HG02973 (cell line): Measurements from ENCODE around the gene ST6GALNAC5.
"Not testable (repeated sequence)": the region's sequence is repeated elsewhere in the genome, so short reads cannot be mapped to it uniquely, and the experiment has no call there.

ENCODE experiments used
- ATAC-seq: cut with Tn5 transposase; IDR thresholded peaks from one replicate; pipeline ENCODE4 v1.9.1; 2021; ENCODE audit warnings: moderate library complexity; ENCODE audit not compliant: unreplicated experiment

Gene ST6GALNAC5

DNA sequence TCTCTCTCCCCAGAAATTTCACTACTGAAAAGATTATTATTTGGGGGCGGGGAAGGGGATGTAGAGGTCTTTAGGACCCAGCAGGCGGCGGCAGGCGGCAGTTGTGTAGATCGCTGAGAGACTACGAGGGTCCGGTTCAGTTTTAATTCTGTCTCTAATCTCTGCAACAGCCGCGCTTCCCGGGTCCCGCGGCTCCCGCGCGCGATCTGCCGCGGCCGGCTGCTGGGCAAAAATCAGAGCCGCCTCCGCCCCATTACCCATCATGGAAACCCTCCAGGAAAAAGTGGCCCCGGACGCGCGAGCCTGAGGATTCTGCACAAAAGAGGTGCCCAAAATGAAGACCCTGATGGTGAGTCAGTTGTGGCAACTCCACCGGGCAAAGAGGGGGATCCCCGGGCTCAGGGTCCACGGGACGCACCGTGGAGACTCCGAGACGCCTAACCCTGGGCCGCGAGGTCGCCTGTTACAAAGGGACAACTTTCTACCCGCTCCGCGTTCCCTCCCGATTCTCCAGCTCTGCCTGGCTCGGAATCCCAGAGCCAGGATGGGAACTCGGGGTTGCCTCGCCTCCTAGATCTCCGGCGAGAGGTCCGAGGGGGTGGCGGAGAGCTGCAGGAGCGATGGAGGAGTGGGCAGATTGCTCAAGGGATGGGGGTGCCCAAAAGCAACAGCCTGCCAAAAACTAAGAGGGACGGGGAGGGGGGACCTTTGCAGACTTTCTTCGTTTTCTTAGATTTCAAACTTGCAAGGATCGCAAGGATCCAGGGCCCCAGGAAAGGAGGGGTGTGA lies at the start of gene ST6GALNAC5:
Gene ST6GALNAC5, plus strand, starts transcription at position 139 of the 789 bp plus-strand sequence.
- no peak for ATAC-seq

DNA sequence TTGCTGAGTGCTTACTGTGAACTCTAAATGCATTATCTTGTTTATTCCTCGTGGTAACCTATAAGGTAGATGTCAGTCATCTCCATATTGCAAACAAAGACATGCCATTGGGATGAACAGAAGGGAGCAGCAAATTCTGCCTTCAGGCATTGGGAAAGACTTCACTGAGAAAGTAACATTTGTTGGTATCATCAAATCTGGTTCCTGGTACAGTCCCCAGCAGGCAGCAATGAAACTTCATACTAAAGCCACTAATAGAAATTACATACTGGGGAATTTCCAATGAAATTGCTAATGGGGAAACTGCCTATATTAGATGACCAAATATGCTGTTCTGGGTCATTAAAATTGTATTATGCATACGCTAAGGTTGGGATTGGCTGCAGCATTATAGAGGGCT lies 47.3 kb upstream of the ST6GALNAC5 start:
- no peak for ATAC-seq

DNA sequence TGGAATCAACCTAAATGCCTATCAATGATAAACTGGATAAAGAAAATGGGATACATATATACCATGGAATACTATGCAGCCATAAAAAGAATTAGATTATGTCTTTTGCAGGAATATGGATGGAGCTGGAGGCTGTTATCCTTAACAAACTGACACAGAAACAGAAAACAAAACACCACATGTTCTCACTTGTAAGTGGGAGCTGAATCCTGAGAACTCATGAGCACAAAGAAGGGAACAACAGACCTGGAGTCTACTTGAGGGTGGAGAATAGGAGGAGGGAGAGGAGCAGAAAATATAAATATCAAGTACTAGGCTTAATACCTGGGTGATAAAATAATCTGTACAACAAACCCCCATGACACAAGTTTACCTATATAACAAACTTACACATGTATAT lies 44.3 kb upstream of the ST6GALNAC5 start:
- ATAC-seq: not testable (repeated sequence)

DNA sequence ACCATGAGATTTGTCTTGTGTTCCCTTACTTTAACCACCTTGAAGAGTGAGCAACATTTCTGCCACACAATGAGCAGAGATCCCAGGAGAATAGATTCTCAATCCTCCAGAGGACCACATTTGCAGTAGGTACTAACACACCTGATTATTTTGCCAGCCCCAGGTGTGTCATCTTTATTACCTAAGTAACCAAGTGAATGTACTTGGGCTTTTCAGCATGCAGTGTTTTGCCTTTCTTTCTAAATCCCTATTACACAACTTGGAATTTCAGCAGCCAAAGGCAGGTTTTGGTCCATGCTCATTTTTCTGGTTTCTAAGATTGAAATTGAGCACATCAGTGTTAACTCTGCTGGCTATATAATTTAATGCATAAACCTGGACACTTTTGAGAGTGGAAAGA lies 43.2 kb upstream of the ST6GALNAC5 start:
- ATAC-seq: no peak

DNA sequence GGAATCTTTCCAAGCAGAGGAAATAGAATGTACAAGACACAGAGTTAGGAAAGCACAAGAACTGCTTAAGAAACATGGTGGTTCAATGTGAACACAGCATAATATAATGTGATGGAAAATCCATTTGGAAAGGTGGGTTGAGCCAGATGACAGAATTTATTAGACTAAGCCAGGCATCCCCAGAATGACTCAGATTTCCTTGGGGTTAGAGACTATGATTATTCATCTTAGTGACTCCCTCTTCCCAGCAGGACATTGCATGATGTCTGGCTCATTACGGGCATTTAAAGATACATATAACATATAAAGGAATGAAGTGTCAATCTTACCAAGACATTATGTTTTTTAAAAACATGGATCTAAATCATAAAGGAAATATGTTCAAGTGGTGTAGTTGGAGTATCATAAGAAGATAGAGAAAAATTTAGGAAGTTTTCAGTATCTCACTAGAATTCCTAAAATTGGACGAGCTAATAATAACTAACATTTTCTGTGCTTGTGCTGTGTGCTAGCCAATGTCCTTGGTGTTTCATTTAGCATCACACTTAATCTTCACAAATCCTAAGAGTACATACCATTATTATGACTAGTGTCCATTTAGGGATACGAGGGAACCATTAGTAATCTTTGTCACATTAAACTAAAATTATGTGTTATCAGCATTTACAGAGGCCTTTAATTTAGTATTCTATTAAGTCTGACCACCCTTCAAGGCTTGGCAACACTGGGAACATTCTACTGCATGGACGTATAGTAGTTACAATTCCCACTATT lies 41.0 kb upstream of the ST6GALNAC5 start:
- no peak for ATAC-seq

DNA sequence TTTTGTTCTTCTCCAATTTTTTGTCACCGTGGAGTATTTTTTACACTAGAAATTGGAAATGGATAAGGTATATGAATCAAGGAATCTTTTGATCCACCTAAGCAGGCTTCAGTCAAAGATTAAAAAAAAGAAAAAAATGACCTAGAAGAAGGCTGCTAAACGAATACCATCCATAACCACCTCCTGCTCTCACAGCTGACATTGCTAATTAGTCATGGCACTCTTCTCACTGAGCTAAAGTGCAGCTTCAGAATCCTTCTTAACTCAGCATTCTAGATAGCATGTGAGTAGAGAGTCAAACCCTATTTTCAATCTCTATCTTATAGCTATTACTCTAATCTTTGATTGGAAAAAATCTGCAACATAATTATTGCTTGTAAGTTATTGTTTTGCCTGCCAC lies 40.2 kb upstream of the ST6GALNAC5 start:
- ATAC-seq: no peak

DNA sequence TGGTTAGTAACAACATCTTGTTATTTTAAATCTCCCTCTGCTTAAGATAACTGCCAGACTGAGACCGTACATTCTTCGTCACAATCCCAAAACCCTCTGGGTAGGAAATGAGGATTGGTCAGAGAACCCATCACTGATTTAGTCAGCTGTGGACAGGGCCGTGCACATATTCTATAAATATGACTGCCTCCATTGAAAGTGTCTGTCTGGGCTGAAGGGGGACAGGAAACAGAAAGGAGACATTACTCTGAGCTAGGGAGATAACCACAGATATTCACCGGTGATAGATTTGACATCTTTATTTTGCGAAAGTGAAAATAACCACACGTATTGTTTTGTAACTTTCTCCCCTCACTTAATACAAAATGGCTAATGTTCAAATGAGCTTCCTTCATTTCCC lies 36.9 kb upstream of the ST6GALNAC5 start:
- peak; percentile 84 for ATAC-seq

DNA sequence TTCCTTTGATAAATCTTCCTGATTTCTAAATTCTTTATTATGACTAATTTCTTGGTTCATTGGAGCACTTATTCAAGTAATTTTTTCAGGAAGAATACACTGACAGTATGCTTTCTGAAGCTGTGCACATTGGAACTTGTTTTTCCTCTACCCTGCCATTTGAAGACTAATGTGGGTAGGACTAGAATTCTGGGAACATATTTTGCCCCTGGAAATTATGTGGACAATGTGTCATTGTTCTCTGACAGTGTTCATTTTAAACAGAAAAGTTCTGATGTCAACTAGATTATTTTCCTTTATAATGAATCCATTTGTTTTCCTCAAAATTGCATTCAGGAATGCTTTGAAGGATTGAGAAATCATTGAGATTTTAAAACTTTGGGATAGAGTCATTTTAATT lies 34.8 kb upstream of the ST6GALNAC5 start:
- ATAC-seq: no peak

DNA sequence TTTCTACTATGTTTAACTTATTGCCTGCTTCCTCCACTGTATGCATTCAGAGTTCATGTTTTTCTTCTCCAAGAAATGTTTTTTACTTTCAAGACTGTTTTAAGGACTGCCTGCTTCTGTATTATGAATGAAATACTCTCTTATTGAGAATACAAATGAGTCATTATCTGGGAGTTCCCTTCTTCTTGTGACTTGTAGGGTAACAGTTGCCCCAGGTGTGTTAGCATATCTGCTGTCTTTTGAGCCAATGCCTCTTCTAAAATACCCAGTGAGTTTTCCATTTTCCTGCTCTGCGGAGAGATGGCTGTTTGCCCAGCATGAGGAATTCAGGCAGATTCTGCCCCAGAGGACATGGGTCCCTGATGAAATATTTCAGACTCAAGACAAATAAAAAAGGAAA lies 34.1 kb upstream of the ST6GALNAC5 start:
- ATAC-seq: no peak

DNA sequence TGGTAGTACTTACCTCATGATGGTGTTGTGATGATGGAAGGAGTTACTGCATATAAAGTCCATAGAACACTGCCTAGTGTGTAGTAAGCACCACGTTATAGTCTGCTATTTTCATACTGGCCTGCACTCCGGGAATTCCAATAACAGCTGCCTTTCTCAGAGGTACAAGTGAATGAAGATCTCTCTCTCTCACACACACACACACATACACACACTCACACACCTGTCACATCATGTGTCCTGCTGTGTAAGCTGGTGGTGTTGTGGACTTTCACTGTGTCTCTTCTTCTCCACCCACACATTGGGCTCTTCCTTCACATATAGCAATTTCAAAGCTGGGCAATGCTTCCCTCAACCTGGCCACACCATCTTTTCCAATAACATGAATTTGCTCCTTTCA lies 33.4 kb upstream of the ST6GALNAC5 start:
- ATAC-seq: no peak

DNA sequence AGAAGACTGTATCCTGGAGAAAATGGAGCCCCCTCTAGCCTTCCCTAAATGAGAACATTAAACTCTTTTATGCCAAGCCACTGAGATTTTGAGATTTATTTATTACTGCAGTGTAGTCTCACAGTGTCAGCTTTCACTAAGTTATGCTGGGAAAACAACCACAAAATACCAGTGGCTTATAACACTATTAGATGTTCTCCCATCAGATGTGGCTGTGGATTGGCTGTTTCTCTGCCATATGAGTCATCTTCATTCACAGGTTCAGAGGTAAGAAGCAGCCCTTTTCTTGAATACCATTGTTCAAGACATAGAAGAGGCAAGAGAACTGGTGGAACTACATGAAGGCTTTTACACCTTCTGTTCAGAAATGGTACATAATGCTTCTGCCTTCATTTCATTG lies 32.1 kb upstream of the ST6GALNAC5 start:
- ATAC-seq: no peak

DNA sequence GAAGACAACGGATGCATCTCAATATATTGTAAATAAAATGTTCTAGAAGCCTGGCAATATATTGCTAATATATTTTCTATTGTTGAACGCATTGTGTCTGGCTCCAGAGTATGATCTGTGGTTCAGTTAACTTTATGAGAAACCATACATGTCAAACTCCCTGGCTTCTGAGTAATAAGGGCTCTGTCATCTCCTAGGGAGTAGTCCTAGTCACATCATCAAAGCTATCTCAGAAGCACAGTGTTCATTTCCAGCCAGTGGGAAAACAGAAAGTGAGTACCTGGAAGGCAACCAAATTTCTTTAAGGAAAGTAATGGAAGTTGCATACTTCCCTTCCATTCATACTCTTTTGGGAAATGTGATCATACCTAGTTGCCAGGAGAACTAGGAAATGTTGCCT lies 27.0 kb upstream of the ST6GALNAC5 start:
- no peak for ATAC-seq

DNA sequence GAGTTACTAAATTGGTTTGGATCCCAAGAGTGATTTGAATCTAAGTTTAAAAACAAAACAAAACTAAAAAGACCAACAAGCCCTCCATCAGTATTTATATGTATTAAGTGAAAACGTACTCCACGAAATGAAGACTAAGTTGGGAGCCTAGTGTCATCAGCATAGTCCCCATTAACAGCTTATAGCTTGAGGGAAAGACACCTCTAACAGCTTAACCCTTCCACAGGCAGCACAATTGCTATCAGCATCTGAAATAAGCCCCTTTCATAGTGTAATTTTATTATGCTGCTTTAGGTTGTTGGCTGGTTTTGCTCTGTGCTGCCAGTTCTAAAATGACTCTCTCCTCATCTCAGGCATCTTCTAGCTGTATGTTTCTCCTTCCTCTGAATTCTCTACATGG lies 25.8 kb upstream of the ST6GALNAC5 start:
- ATAC-seq: no peak

DNA sequence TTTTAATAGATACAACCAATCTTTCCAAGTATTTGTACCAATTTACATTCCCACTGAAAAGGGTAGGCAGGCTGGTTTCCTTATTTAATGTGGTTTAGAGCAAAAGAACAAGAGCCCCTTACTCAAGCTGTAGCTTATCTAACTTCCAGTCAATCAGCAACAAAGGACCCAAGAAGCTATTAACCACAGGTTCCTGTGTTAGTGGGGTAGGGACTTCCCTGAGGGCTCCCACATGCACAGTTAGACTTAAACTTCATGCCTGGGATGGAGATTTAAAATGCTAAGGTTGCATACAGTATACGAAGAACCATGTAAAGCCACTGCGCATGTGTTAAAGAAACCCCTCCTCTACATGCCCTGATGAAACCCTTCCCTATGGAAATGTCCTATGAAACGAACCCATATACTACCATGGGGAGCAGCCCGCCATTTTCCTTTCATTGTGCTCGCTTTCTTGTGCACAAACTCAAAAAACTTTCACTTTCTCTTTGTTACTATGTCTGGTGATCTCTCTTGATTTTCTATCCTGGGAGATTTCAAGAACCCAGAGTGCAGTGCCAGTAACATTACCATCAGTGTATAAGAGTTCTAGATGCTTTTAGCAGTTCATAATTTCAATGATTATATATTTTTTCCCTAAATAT lies 23.3 kb upstream of the ST6GALNAC5 start:
- no peak for ATAC-seq

DNA sequence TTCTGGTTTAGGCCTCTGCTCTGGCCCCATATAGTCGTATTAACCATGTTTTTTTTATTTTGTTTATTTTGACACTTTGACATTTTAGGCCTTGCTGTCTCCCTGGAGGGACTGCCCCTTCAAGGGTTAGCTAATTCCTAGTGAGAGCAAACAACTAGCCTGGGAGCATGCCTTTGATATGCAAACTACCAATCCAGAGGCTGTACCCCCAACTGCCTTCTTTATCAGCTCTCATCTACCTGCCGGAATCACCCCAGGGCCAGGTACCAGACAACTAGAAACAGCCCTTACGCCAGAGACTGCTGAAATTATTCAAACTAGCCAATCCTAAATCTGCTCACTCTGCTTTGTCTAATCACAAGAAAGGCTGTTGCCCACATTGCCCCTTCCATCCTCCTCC lies 13.0 kb upstream of the ST6GALNAC5 start:
- ATAC-seq: no peak

DNA sequence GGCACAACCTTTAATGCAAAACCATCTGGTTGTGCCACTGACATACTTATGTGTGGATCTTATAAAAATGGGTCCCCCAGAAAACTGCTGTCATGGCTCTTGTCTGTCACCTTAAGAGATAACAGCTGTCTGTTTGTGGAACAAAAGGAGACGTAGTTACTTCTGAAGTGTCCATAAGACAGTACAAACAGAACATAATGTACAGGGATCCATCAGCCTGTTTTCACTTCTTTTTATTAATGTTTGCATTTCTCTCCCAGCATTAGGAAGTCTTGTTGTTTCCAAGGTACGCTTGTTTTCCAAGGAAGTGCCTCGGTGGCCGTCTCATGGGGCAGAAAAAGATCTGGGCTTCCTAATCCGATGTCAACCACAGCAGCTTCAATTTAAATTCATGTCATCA lies 11.2 kb upstream of the ST6GALNAC5 start:
- no peak for ATAC-seq

DNA sequence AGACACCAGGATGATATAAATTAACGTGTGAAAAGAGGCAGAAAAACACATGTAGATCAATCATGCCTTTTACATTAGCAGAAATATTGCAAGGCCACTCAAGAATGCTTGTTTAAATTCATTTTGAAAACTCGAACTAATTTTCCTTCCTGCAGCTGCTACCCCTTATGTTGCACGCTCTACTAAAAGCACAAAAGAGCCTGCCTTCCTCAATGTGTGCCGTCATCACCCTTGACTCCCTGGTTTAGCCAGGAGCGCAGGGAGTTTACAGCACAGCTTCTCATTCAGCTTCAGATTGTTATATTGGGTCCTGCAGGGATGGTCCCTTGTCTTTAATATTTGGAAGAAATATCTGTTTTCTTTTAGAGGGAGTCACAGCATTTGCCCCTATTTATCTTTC lies 10.1 kb upstream of the ST6GALNAC5 start:
- no peak for ATAC-seq

DNA sequence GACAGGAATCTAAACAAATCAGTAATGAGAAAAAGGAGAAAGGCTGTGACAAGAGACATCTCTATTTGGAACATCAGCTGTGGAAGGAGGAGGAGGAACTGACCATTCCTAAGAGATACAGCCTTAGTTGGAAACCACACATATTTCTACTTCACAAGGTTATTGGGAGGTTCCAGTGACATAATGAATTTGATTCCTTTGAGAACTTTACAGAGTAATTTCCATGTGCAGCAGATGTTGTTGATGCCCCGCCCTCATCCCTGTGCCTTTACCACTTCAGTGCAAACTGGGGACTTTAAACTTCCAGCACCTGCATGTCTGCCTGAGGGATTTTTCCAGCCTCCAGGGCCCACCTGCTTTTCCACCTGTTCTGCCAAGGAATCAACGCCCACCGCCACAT lies 9.3 kb upstream of the ST6GALNAC5 start:
- ATAC-seq: no peak

DNA sequence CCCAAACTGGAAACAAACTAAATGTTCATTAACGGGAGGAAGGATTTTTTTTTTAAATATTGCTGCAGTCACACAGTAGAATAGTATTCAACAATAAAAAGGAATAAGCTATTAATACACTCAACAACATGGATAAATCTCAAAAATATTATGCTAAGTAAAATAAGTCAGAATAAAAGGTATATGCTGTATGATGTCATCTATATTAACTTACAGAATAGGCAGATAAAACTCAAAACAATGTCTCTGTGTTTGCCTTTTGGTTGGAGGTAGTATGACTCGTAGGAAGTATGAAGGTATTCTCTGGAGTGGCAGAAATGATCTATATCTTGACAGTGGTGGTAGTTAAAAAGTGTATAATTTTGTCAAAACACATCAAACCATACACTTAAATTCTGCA lies 6.1 kb upstream of the ST6GALNAC5 start:
- no peak for ATAC-seq

DNA sequence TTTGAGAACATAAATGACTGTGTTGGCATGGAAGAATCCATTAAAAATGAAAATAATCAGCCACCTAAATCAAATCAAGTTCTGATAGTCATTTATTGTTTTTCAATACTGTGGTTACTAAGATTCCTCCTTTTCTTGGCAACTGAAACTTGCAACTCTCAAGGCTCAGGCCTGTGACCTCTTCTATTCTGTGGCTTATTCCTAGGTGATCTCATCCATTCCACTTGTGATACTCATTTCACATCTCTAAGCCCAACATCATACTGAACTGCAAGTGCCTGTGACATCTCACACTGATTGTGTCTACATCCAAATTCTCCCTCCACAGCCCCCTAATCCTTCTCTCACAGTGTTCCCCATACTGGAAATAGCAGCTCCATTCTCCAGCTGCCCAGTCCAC lies 4.8 kb upstream of the ST6GALNAC5 start:
- no peak for ATAC-seq

DNA sequence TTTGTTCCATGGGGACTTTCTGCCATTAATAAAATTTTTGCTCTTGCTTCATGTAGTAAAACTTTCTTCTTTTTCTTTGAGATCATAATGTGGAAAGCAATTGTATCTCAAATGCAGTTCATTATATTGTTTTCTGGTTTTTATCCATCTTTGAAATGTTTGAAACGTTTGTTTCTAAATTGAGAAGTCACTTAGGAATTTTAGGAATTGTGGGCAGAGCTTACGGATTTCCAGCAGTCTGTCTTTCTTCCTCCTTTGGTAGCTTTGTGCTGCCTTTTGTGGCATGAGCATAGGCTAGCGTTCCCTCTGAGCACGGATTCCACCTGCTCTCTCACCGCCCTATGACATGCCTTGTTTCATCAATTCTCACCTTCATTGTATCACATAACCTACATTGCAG lies 2.9 kb upstream of the ST6GALNAC5 start:
- ATAC-seq: no peak

DNA sequence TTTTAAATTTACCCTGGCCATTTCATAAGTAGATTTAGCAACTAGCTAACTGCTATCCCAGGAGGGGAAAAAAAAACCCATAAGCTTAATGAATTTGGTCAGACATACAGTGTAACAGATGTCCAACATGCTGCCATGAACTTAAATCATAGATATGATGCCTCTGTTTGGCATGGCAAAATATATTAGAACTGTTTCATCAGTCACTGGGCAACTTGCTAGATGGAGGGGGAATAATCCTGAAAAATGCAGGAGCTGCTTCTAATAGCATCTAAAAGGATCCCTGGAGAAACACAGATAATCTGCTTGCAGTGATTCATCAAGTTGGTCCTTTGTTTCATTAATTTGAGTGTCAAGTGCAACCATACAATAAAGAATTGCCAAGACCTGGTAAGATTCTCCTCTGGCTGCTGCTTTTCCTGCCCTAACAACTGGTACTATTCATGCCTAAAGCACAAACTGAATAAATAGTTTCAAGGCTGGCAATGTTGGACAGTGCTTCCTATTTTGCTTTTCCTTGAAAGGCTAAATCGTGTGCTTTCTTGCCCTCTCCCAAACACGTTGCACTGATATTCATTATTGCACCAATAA lies 1.5 kb upstream of the ST6GALNAC5 start:
- no peak for ATAC-seq
